H1 (cell line): ENCODE data around the gene NCK2. TPM values are rescaled to one million over a fixed set of nuclear protein-coding genes. Genes with fewer than 3 reads are reported as not detected.

Experiments
- CBX5 ChIP-seq: fragments of 300-800, 300-1000 bp; sonication (generic); IDR thresholded peaks from 2 replicates; pipeline ENCODE4 v1.7.1; 2016; ENCODE audit warnings: antibody characterized with exemption, low read length, low read depth
- POLR2A ChIP-seq, 2 experiments: IDR thresholded peaks; 1 replicate in 1 of 2; 2 replicates in 1 of 2; pipeline ENCODE4 v1.6.1; 2011; ENCODE audit warnings: low read depth in 2 of 2, low read length in 2 of 2, mild to moderate bottlenecking in 2 of 2; ENCODE audit errors: control extremely low read depth in 1 of 2
- RNF2 ChIP-seq: fragments of 200-900, 300-1000 bp; sonication (generic); IDR thresholded peaks from 2 replicates; pipeline ENCODE4 v1.7.1; 2016; ENCODE audit warnings: borderline replicate concordance, low read depth, mild to moderate bottlenecking, antibody characterized with exemption, low read length; ENCODE audit not compliant: poor library complexity, severe bottlenecking; ENCODE audit errors: missing control alignments
- SUZ12 ChIP-seq: fragments of 200-600 bp; sonication (generic); IDR thresholded peaks from 2 replicates; pipeline ENCODE4 v1.6.1; 2012; ENCODE audit warnings: mild to moderate bottlenecking, inconsistent platforms, low read length, moderate library complexity, mixed read lengths
- YY1 ChIP-seq: IDR thresholded peaks from 2 replicates; pipeline ENCODE4 v1.6.1; 2011; ENCODE audit warnings: low read depth, mild to moderate bottlenecking, low read length
- polyA plus RNA-seq, 7 experiments: library from polyadenylated mRNA; depleted of rRNA in 3 of 7; stranded (reverse) in 5 of 7; unstranded in 2 of 7; fragments of >200 nt in 5 of 7; fragments of 200-250 nt in 2 of 7; gene quantifications; 1 replicate in 5 of 7; 2 replicates in 1 of 7; 4 replicates in 1 of 7; pipeline versions ENCODE4 v1.2.1 to v1.2.3, GENCODE V29; 2011 to 2013; ENCODE audit warnings: missing spikeins in 2 of 7, mixed read lengths in 2 of 7
- total RNA-seq: library from RNA; stranded (reverse); fragmentation: NEBNext Ultra II Directional; extraction: Animal tissue kit (Norgen Biotek cat#: 25700); gene quantifications from 2 replicates; pipeline ENCODE4 v1.2.1, GENCODE V29; 2021

Gene NCK2
- total and polyA plus RNA-seq, 2 of the 8 experiments (the other 6 are each of a cell fraction or from before 2014, with no cell fraction given) = 30.3 to 65.7 TPM

DNA sequence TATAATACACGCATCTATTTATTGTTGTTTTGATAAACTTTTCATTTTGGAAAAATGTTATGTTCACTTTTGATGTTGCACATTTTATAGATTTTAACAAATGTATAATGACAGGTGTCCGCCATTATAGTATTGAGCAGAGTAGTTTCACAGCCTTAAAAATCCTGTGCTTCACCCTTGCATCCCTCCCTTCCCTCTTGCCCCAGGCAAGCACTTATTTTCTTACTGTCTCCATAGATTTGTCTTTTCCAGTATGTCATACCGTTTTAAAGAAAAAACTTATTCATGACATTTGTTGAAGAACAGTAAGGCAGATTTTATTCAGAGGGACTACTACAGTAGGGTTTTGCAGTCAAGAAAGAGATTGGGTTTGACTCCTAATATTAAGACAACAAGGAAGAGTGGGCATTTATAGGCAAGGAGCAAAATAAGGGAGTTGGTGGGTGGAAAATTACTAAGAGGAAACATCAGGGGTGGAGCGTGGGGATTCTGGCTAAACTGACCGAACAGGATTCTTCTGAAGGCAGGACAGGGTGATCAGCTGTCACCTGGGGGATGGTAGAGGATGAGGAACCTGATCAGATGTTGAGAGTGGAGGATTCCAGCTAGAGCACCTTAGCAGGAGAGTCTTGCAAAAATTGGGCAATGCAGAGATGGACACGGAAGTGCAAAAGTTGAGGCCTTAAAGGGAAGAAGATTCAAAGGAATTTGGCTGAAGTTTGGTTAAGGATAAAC lies 108.8 kb downstream of the NCK2 start (continued):
- TF ChIP-seq SUZ12 (no peak), CBX5 (no peak), RNF2 (no peak), YY1 (no peak), POLR2A (IDR thresholded peaks at IDR 0.05; ENCODE audit: control extremely low read depth in 1 of 2, low read depth in 2 of 2, low read length in 2 of 2) (no peak)
